ENCODE data around the gene GTF3C5. TPM values are rescaled to one million over a fixed set of nuclear protein-coding genes. Genes with fewer than 3 reads are reported as not detected.
"Not testable (repeated sequence)": the region's sequence is repeated elsewhere in the genome, so short reads cannot be mapped to it uniquely, and the experiment has no call there.

GTF3C5 gene
- total and polyA plus RNA-seq, 2 of the 4 experiments (the other 2 are of a cell fraction): 49.1 to 52.3 TPM

DNA sequence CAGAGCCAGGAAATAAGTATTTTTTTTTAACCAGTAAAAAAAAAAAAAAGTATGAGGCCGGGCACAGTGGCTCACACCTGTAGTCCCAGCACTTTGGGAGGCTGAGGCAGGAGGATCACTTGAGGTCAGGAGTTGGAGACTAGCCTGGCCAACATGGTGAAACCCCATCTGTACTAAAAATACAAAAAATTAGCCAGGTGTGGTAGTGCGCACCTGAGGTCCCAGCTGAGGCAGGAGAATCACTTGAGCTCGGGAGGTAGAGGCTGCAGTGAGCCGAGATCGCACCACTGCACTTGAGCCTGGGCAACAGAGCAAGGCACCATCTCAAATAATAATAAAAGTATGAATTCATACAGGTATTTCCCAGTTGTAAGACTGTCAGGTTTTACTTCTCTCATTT, 41.4 kb downstream of the GTF3C5 start:
- H3K23ac ChIP-seq (ENCODE audit: low read depth, low read length); H2BK20ac ChIP-seq (ENCODE audit: low read depth, low read length); BruUV-seq (replicated peaks); POLR2A ChIA-PET (ENCODE audit: unreplicated experiment); H3K27me3 ChIP-seq (ENCODE audit: control insufficient read depth, insufficient read depth, low read length); H2AFZ ChIP-seq (replicated peaks; ENCODE audit: low read length, poor library complexity); H2AK5ac ChIP-seq (ENCODE audit: low read depth, low read length); H3K4me1 ChIP-seq (ENCODE audit: control insufficient read depth, insufficient read depth, low read length); H3K9ac ChIP-seq (ENCODE audit: low read depth, low read length); H3K36me3 ChIP-seq (ENCODE audit: control insufficient read depth, insufficient read depth, low read length); H4K8ac ChIP-seq (ENCODE audit: low read depth in 2 of 2, low read length in 2 of 2); H3K9me3 ChIP-seq (ENCODE audit: control insufficient read depth, insufficient read depth, low read length); H3K79me1 ChIP-seq (ENCODE audit: low read depth in 1 of 2, low read length in 2 of 2); H4K91ac ChIP-seq (ENCODE audit: insufficient read depth, low read depth, low read length); dilution Hi-C loops (cut with HindIII; ENCODE audit: low sequenced_read_pairs, unreplicated experiment); DNase-seq; H2BK120ac ChIP-seq (ENCODE audit: low read depth, low read length); ATAC-seq (ENCODE audit: low read depth); H2BK5ac ChIP-seq (ENCODE audit: low read depth, low read length, poor library complexity, severe bottlenecking); H2AK9ac ChIP-seq (replicated peaks; ENCODE audit: low read depth, low read length, poor library complexity); H3K9me1 ChIP-seq (ENCODE audit: insufficient read depth, low read length); CTCF ChIA-PET; H3K27ac ChIP-seq (ENCODE audit: insufficient read depth, low read length); H3K4me3 ChIP-seq (ENCODE audit: insufficient read depth, low read depth, low read length); H2BK15ac ChIP-seq (ENCODE audit: low read depth, low read length); H3K4me2 ChIP-seq (ENCODE audit: low read depth, low read length); intact Hi-C loops (cut with micrococcal nuclease); H3K56ac ChIP-seq (ENCODE audit: extremely low read depth, insufficient read depth, low read length); H3K14ac ChIP-seq (replicated peaks; ENCODE audit: low read depth, low read length); H3K4ac ChIP-seq (ENCODE audit: low read depth, low read length); H3K18ac ChIP-seq (ENCODE audit: low read depth, low read length); H4K5ac ChIP-seq (ENCODE audit: low read depth, low read length); in situ Hi-C loops (cut with MboI; ENCODE audit: low sequenced_read_pairs): not testable (repeated sequence)
- WGBS, 2 experiments (ENCODE audit: extremely low coverage in 2 of 2, insufficient read length in 1 of 2): no CpG with 5 or more reads among the region's 5 CpGs
- peaks cover 11% of the 10 kb centered on the region; the same call in 1 of the 2 replicates for H4K20me1 ChIP-seq (ENCODE audit: insufficient read depth, low read length)
